NCI-H1436 treated with DMSO at 0.1 percent for 48 hours (cell line): Measurements from ENCODE around the gene ABAT.
"Not testable (repeated sequence)": the region's sequence is repeated elsewhere in the genome, so short reads cannot be mapped to it uniquely, and the experiment has no call there.

ENCODE experiments used
- DNase-seq: peaks from one replicate; lab custom pipeline; 2025; lab: John Stamatoyannopoulos, UW

ABAT gene

GRCh38 chr16:8742068-8742467 lies 67.7 kb downstream of the ABAT start:
- no peak for DNase-seq

GRCh38 chr16:8748944-8749343 lies 74.5 kb downstream of the ABAT start:
- not testable (repeated sequence) for DNase-seq

GRCh38 chr16:8751481-8752311 lies 77.3 kb downstream of the ABAT start:
- DNase-seq: no peak

GRCh38 chr16:8752706-8753105 lies 78.3 kb downstream of the ABAT start:
- no peak for DNase-seq

GRCh38 chr16:8753416-8754054 lies 79.1 kb downstream of the ABAT start:
- no peak for DNase-seq

- DNase-seq: no peak
These were observed 82.3 kb downstream of the ABAT start for GRCh38 chr16:8756755-8757154.

- DNase-seq: no peak
These were observed 83.6 kb downstream of the ABAT start for GRCh38 chr16:8758022-8758421.

GRCh38 chr16:8760021-8760420 lies 85.6 kb downstream of the ABAT start:
- no peak for DNase-seq

- no peak for DNase-seq
These were observed 86.7 kb downstream of the ABAT start for GRCh38 chr16:8761078-8761477.

- DNase-seq: no peak
These were observed 87.8 kb downstream of the ABAT start for GRCh38 chr16:8762254-8762653.

- DNase-seq: no peak
These were observed 88.7 kb downstream of the ABAT start for GRCh38 chr16:8763083-8763482.

- DNase-seq: no peak
These were observed 89.5 kb downstream of the ABAT start for GRCh38 chr16:8763899-8764298.

- no peak for DNase-seq
These were observed 90.3 kb downstream of the ABAT start for GRCh38 chr16:8764525-8765250.

GRCh38 chr16:8767176-8767575 lies 92.8 kb downstream of the ABAT start:
- no peak for DNase-seq

GRCh38 chr16:8768283-8768682 lies 93.9 kb downstream of the ABAT start:
- DNase-seq: no peak

GRCh38 chr16:8768692-8769091 lies 94.3 kb downstream of the ABAT start:
- no peak for DNase-seq

GRCh38 chr16:8773537-8773936 lies 99.1 kb downstream of the ABAT start:
- DNase-seq: no peak

GRCh38 chr16:8774208-8774607 lies 99.8 kb downstream of the ABAT start:
- DNase-seq: no peak

- DNase-seq: no peak
These were observed 100.9 kb downstream of the ABAT start for GRCh38 chr16:8775359-8775758.

- DNase-seq: no peak
These were observed 101.7 kb downstream of the ABAT start for GRCh38 chr16:8776129-8776584.

GRCh38 chr16:8777217-8777616 lies 102.8 kb downstream of the ABAT start:
- DNase-seq: no peak

GRCh38 chr16:8781797-8782196 lies 107.4 kb downstream of the ABAT start:
- DNase-seq: no peak

GRCh38 chr16:8782673-8783072 lies 108.3 kb downstream of the ABAT start:
- DNase-seq: no peak
